CD4-positive, alpha-beta memory T cell (primary cell): ENCODE data around the gene MPRIP. TPM values are rescaled to one million over a fixed set of nuclear protein-coding genes. Genes with fewer than 3 reads are reported as not detected.

Source experiments
- CTCF ChIA-PET: fragments of 350-600 bp; sonication (Branson Sonifier 250); formaldehyde crosslinking; loops from one replicate; lab custom pipeline; 2021; ENCODE audit warnings: inconsistent platforms; ENCODE audit not compliant: partially characterized antibody; lab: Charles Lee
- POLR2A ChIA-PET: fragments of 350-600 bp; sonication (Branson Sonifier 250); formaldehyde crosslinking; loops from one replicate; lab custom pipeline; 2021; ENCODE audit not compliant: partially characterized antibody; lab: Charles Lee
- DNase-seq, 5 donors: peaks; one replicate each; pipeline versions ENCODE4 v3.0.0 to v3.0.0-alpha.2; 2020 to 2022; ENCODE audit warnings: mixed read lengths in 1 of 5
- H3K27ac ChIP-seq: one replicate; pipeline ENCODE4 v1.7.0; 2013; ENCODE audit warnings: low read depth, low read length
- H3K27me3 ChIP-seq: 2 replicates; pipeline ENCODE4 v1.7.0; 2013; ENCODE audit warnings: mild to moderate bottlenecking, low read length, moderate library complexity; ENCODE audit not compliant: insufficient read depth
- H3K36me3 ChIP-seq: 2 replicates; pipeline ENCODE4 v1.7.0; 2013; ENCODE audit warnings: mild to moderate bottlenecking, low read length, moderate library complexity; ENCODE audit not compliant: insufficient read depth
- H3K4me1 ChIP-seq: 2 replicates; pipeline ENCODE4 v1.7.0; 2013; ENCODE audit warnings: mild to moderate bottlenecking, low read length, moderate library complexity; ENCODE audit not compliant: insufficient read depth
- H3K4me3 ChIP-seq, 2 donors: one replicate each; pipeline ENCODE4 v1.7.0; 2013; ENCODE audit warnings: low read length in 2 of 2, mild to moderate bottlenecking in 1 of 2
- H3K9me3 ChIP-seq, 2 donors: one replicate each; pipeline ENCODE4 v1.7.0; 2013; ENCODE audit warnings: low read length in 2 of 2, control low read depth in 1 of 2; ENCODE audit not compliant: control insufficient read depth in 1 of 2
- H3K27ac Mint-ChIP-seq, 7 donors: one replicate each; pipeline ENCODE4 v1.8.0; 2020 to 2021; ENCODE audit warnings: mixed read lengths in 7 of 7, mild to moderate bottlenecking in 6 of 7, inconsistent platforms in 3 of 7, moderate library complexity in 3 of 7
- H3K27me3 Mint-ChIP-seq, 2 donors: one replicate each; pipeline ENCODE4 v1.8.0; 2020 to 2021; ENCODE audit warnings: mixed read lengths in 2 of 2
- H3K36me3 Mint-ChIP-seq, 2 donors: one replicate each; pipeline ENCODE4 v1.8.0; 2020 to 2021; ENCODE audit warnings: mixed read lengths in 2 of 2, inconsistent platforms in 1 of 2, mild to moderate bottlenecking in 1 of 2
- H3K4me1 Mint-ChIP-seq, 4 donors: one replicate each; pipeline ENCODE4 v1.8.0; 2020 to 2021; ENCODE audit warnings: mixed read lengths in 4 of 4, mild to moderate bottlenecking in 1 of 4
- H3K4me3 Mint-ChIP-seq, 8 donors: one replicate each; pipeline ENCODE4 v1.8.0; 2020 to 2021; ENCODE audit warnings: mixed read lengths in 8 of 8, mild to moderate bottlenecking in 7 of 8, moderate library complexity in 6 of 8, inconsistent platforms in 3 of 8
- H3K9me3 Mint-ChIP-seq, 8 donors: one replicate each; pipeline ENCODE4 v1.8.0; 2020 to 2021; ENCODE audit warnings: mixed read lengths in 8 of 8, mild to moderate bottlenecking in 5 of 8, inconsistent platforms in 3 of 8, moderate library complexity in 1 of 8
- intact Hi-C: fragments of 100-400 bp; cut with micrococcal nuclease; formaldehyde crosslinking; loops from one replicate; pipeline ENCODE4 v1.15.1; 2023
- polyA plus RNA-seq, 2 donors: library from polyadenylated mRNA; unstranded; fragments of 300-500 nt; fragmentation: Illumina TruSeq; gene quantifications; one replicate each; pipeline ENCODE4 v1.2.3, GENCODE V29; 2021
- total RNA-seq, 2 experiments: library from RNA; stranded (reverse); gene quantifications; one replicate each; pipeline ENCODE4 v1.2.3, GENCODE V29; 2021

MPRIP gene
- total and polyA plus RNA-seq, 4 experiments from 2014 or later = 48.4 to 255 (median 152) TPM

DNA sequence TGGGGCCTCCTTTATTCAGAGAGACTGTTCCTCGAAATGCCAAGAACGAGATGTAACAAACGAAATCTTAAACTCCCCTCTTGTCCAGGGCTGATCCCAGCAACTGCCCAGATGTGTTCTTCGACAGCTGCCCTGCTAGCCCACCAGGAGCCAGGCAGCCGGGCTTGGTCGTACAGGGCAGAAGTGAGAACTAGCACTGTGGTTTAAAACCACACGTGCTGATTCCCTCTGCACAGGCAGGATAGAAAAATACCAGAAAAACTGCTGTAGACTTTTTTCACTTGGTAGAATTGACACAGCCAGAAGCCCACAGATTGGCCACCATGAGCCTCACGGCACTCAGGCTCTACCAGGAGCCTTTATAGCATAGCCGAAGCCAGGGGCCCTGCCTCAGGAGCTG, 130.7 kb downstream of the MPRIP start:
- H3K27ac ChIP-seq = peak overlapping the region; percentile 46
- H3K9me3 Mint-ChIP-seq = no peaks in the 10 kb centered on the region
- intact Hi-C loops = no loop called here
- DNase-seq = no peak
- peaks cover 95% of the 10 kb centered on the region for H3K4me1 ChIP-seq
- H3K36me3 Mint-ChIP-seq = peaks cover 46 to 67% of the 10 kb centered on the region in 2 donors
- no peak overlapping the region for H3K4me3 ChIP-seq
- no peaks in the 10 kb centered on the region for H3K27me3 Mint-ChIP-seq
- H3K27me3 ChIP-seq = no peaks in the 10 kb centered on the region
- H3K4me3 Mint-ChIP-seq = peak overlapping the region in 5 of 8 donors; percentile 21 to 77 (median 49)
- POLR2A ChIA-PET = interaction anchor here (1.0 to 4.9 kb wide), 6 partner anchors 8 to 108 kb away, joined by 3 to 30 read pairs (median 6); partner anchors contain the start of genes COPS3 and PLD6
- CTCF ChIA-PET = no interaction called here
- H3K27ac Mint-ChIP-seq = peak overlapping the region; percentile 70 to 91 (median 89)
- H3K36me3 ChIP-seq = peaks cover 21% of the 10 kb centered on the region
- H3K4me1 Mint-ChIP-seq = peaks cover 57 to 99% (median 77%) of the 10 kb centered on the region in 4 donors
- no peaks in the 10 kb centered on the region for H3K9me3 ChIP-seq

DNA sequence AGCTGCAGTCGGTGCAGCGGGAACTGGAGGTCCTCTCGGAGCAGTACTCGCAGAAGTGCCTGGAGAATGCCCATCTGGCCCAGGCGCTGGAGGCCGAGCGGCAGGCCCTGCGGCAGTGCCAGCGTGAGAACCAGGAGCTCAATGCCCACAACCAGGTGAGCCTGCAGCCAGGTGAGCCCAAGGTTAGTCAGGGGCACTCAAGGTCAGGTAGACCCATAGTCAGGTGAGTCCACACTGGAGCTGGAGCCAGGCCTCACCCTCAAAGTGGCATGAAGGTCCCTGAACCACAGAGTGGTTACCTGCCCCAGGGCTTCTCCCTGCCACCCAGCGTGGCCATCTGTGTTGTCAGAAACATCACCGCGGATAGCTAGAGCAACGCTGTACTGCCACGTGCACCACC, 131.7 kb downstream of the MPRIP start:
- H3K27me3 ChIP-seq = no peaks in the 10 kb centered on the region
- no peak overlapping the region for H3K4me3 ChIP-seq
- H3K4me1 Mint-ChIP-seq = peaks cover 57 to 96% (median 75%) of the 10 kb centered on the region in 4 donors
- no peaks in the 10 kb centered on the region for H3K9me3 Mint-ChIP-seq
- ChIA-PET POLR2A (interaction anchor here (0.7 to 5.7 kb wide), 4 partner anchors 22 to 130 kb away, joined by 3 to 39 read pairs (median 8); partner anchors contain the start of genes FLCN and PLD6), CTCF (interaction anchor here (0.7 to 1.2 kb wide), 2 partner anchors 18 to 691 kb away, joined by 3 read pairs; no protein-coding TSS in a partner anchor)
- H3K36me3 ChIP-seq = peaks cover 21% of the 10 kb centered on the region
- H3K36me3 Mint-ChIP-seq = peaks cover 38 to 65% of the 10 kb centered on the region in 2 donors
- no peaks in the 10 kb centered on the region for H3K9me3 ChIP-seq
- peak overlapping the region; percentile 81 to 95 (median 90) for H3K27ac Mint-ChIP-seq
- DNase-seq = no peak
- no peak overlapping the region for H3K4me3 Mint-ChIP-seq
- H3K27me3 Mint-ChIP-seq = no peaks in the 10 kb centered on the region
- H3K4me1 ChIP-seq = peaks cover 98% of the 10 kb centered on the region
- intact Hi-C loops = no loop called here
- H3K27ac ChIP-seq = no peak overlapping the region

DNA sequence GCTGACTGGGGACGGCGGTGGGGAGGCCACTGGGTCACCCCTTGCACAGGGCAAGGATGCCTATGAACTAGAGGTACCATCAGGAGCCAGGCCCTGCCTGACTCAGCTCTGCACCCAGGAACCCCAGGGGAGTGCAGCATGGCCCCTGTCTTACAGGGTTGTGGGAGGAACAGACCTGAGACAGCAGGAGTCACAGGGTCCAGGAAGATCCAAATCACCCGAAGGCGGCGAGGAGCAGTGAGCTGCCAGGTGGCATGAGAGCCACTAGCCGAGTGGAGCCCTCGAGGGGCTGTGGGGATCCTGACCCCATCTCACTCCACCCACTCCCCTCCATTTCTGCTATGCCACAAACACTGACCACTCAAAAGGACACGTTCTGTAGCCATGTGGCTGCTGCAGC, 133.1 kb downstream of the MPRIP start:
- intact Hi-C loops = no loop called here
- H3K4me3 Mint-ChIP-seq = peak overlapping the region in 6 of 8 donors; percentile 38 to 88 (median 78)
- CTCF ChIA-PET = interaction anchor here (1.2 kb wide), 1 partner anchor 22 kb away, joined by 4 read pairs; no protein-coding TSS in a partner anchor
- Histone ChIP-seq H3K4me3 (peak overlapping the region in 1 of 2 donors; percentile 9), H3K27me3 (no peaks in the 10 kb centered on the region), H3K9me3 (no peaks in the 10 kb centered on the region), H3K27ac (peak overlapping the region; percentile 71), H3K4me1 (peaks cover 99% of the 10 kb centered on the region), H3K36me3 (peaks cover 21% of the 10 kb centered on the region)
- peaks cover 42 to 64% of the 10 kb centered on the region in 2 donors for H3K36me3 Mint-ChIP-seq
- no peak for DNase-seq
- peaks cover 53 to 95% (median 76%) of the 10 kb centered on the region in 4 donors for H3K4me1 Mint-ChIP-seq
- POLR2A ChIA-PET = interaction anchor here (0.9 to 11.4 kb wide), 10 partner anchors 9 to 158 kb away, joined by 3 to 131 read pairs (median 4); partner anchors contain the start of genes FLCN and PLD6
- H3K27ac Mint-ChIP-seq = peak overlapping the region; percentile 79 to 98 (median 95)
- H3K27me3 Mint-ChIP-seq = no peaks in the 10 kb centered on the region
- peaks cover 0 to 2% (median 0%) of the 10 kb centered on the region in 8 donors for H3K9me3 Mint-ChIP-seq

DNA sequence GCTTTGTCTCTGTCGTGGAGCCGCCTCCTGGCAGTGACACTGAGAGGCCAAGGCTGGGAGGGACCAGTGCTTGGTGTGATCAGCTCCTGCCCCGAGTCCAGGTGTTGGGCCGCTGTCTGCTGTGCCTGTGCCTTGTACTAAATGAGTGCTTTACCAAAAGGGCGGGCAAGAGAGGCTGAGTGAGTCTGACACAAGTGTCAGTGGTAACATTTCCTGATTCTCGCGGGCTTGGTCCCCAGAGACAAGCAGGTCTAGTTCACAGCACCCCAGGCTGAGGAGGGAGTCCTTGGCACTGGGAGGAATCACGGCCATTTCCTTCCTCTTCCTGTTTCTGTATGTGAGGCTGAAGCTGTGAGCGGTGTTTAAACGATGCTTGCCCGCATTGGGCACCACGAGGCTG, 133.7 kb downstream of the MPRIP start:
- H3K9me3 Mint-ChIP-seq = peaks cover 0 to 2% (median 0%) of the 10 kb centered on the region in 8 donors
- peak overlapping the region in 1 of 2 donors; percentile 9 for H3K4me3 ChIP-seq
- H3K27ac Mint-ChIP-seq = peak overlapping the region; percentile 92 to 98 (median 96)
- H3K4me1 ChIP-seq = peaks cover 99% of the 10 kb centered on the region
- H3K4me3 Mint-ChIP-seq = peak overlapping the region; percentile 78 to 91 (median 84)
- peaks cover 48 to 69% of the 10 kb centered on the region in 2 donors for H3K36me3 Mint-ChIP-seq
- CTCF ChIA-PET = interaction anchor here (1.1 to 1.2 kb wide), 3 partner anchors 16 to 32 kb away, joined by 3 to 4 read pairs (median 4); no protein-coding TSS in a partner anchor
- H3K36me3 ChIP-seq = peaks cover 27% of the 10 kb centered on the region
- H3K9me3 ChIP-seq = no peaks in the 10 kb centered on the region
- POLR2A ChIA-PET = interaction anchor here (0.9 to 11.4 kb wide), 8 partner anchors 8 to 159 kb away, joined by 3 to 131 read pairs (median 4); partner anchors contain the start of genes FLCN and PLD6
- no peaks in the 10 kb centered on the region for H3K27me3 Mint-ChIP-seq
- peaks cover 55 to 95% (median 76%) of the 10 kb centered on the region in 4 donors for H3K4me1 Mint-ChIP-seq
- DNase-seq = peak in 3 of 5 donors; percentile 30 to 49 (median 34)
- H3K27ac ChIP-seq = peak overlapping the region; percentile 71
- no peaks in the 10 kb centered on the region for H3K27me3 ChIP-seq
- intact Hi-C loops = loop anchor here (2.0 kb wide), 1 partner anchor 29 kb away; no protein-coding TSS in a partner anchor

DNA sequence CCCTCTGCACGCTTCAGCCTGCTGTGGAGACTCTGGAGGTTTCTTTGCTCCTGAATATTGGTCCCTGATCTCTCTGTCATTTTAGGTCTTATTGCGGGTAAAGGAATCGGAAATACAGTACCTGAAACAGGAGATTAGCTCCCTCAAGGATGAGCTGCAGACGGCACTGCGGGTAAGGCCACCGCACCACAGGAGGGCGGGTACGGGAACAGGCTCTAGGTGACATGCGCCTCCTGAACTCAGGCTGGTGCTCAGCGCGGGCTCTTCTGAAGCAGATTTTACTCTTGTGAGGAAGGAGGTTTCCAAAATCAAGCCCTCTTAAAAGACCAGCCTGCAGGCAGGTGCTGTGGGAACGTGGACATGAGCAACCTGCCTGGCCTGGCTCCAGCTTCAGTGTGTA, 134.1 kb downstream of the MPRIP start:
- H3K9me3 ChIP-seq = no peaks in the 10 kb centered on the region
- intact Hi-C loops = loop anchor here (2.0 kb wide), 1 partner anchor 28 kb away; no protein-coding TSS in a partner anchor
- H3K27me3 Mint-ChIP-seq = no peaks in the 10 kb centered on the region
- POLR2A ChIA-PET = interaction anchor here (0.9 to 11.4 kb wide), 5 partner anchors 21 to 159 kb away, joined by 3 to 131 read pairs (median 9); partner anchors contain the start of genes FLCN and PLD6
- peaks cover 28% of the 10 kb centered on the region for H3K36me3 ChIP-seq
- H3K27ac ChIP-seq = peak overlapping the region; percentile 71
- peak overlapping the region; percentile 92 to 98 (median 96) for H3K27ac Mint-ChIP-seq
- H3K9me3 Mint-ChIP-seq = peaks cover 0 to 2% (median 0%) of the 10 kb centered on the region in 8 donors
- peak overlapping the region in 1 of 2 donors; percentile 12 for H3K4me3 ChIP-seq
- H3K36me3 Mint-ChIP-seq = peaks cover 46 to 68% of the 10 kb centered on the region in 2 donors
- peak overlapping the region; percentile 78 to 91 (median 84) for H3K4me3 Mint-ChIP-seq
- CTCF ChIA-PET = interaction anchor here (1.1 to 1.2 kb wide), 3 partner anchors 15 to 31 kb away, joined by 3 to 4 read pairs (median 4); no protein-coding TSS in a partner anchor
- H3K4me1 Mint-ChIP-seq = peaks cover 55 to 95% (median 76%) of the 10 kb centered on the region in 4 donors
- H3K4me1 ChIP-seq = peaks cover 99% of the 10 kb centered on the region
- no peaks in the 10 kb centered on the region for H3K27me3 ChIP-seq
- peak; percentile 35 to 51 (median 46) for DNase-seq

DNA sequence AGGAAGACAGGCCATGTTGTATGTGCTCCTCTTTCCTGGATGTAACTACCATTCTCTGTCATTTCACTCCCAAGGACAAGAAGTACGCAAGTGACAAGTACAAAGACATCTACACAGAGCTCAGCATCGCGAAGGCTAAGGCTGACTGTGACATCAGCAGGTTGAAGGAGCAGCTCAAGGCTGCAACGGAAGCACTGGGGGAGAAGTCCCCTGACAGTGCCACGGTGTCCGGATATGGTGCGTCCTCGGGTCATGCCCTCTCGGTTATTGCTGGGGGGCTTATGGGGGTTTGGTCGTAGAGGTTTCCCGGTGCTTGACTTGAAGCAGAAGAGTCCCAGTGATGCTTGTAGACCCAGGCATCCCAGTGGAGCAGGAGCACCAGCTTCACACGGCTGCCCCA, 134.9 kb downstream of the MPRIP start:
- Mint-ChIP-seq H3K27ac (peak overlapping the region; percentile 95 to 98 (median 96)), H3K9me3 (peaks cover 0 to 2% (median 0%) of the 10 kb centered on the region in 8 donors), H3K4me1 (peaks cover 59 to 95% (median 77%) of the 10 kb centered on the region in 4 donors), H3K36me3 (peaks cover 41 to 70% of the 10 kb centered on the region in 2 donors), H3K27me3 (no peaks in the 10 kb centered on the region), H3K4me3 (peak overlapping the region; percentile 78 to 91 (median 85))
- Histone ChIP-seq H3K27me3 (no peaks in the 10 kb centered on the region), H3K27ac (peak overlapping the region; percentile 71), H3K36me3 (peaks cover 28% of the 10 kb centered on the region), H3K9me3 (no peaks in the 10 kb centered on the region), H3K4me1 (peaks cover 99% of the 10 kb centered on the region), H3K4me3 (peak overlapping the region in 1 of 2 donors; percentile 12)
- POLR2A ChIA-PET = interaction anchor here (1.2 to 11.4 kb wide), 8 partner anchors 12 to 135 kb away, joined by 3 to 131 read pairs (median 6); partner anchors contain the start of genes FLCN, MPRIP and PLD6
- peak in 3 of 5 donors; percentile 43 to 63 (median 47) for DNase-seq
- intact Hi-C loops = loop anchor here (2.0 kb wide), 1 partner anchor 28 kb away; no protein-coding TSS in a partner anchor
- CTCF ChIA-PET = interaction anchor here (1.7 kb wide), 1 partner anchor 12 kb away, joined by 5 read pairs; no protein-coding TSS in a partner anchor
